HEK293 (cell line): ENCODE measurements around the gene NOB1.

Source experiments
- CTCF ChIA-PET: fragments of 350-600 bp; formaldehyde crosslinking; extraction: SDS; loops from one replicate; lab custom pipeline; 2021; ENCODE audit warnings: antibody characterized with exemption; lab: Yijun Ruan, JAX
- POLR2A ChIA-PET: fragments of 300-600 bp; formaldehyde crosslinking; extraction: SDS; loops from one replicate; lab custom pipeline; 2020; ENCODE audit warnings: antibody characterized with exemption, inconsistent platforms; lab: Yijun Ruan, JAX
- H3K27ac ChIP-seq: fragments of 200-500 bp; sonication (Bioruptor generic); 2 replicates; pipeline ENCODE4 v1.5.1; 2014; ENCODE audit warnings: low read depth, low read length, control low read depth, inconsistent platforms; ENCODE audit errors: extremely low read depth
- H3K36me3 ChIP-seq, 2 experiments: fragments of 200-500 bp in 1 of 2; sonication (Bioruptor generic) in 1 of 2; 1 replicate in 1 of 2; 2 replicates in 1 of 2; pipeline ENCODE4 v1.5.1; 2014 to 2017; ENCODE audit warnings: inconsistent platforms in 2 of 2, low read length in 2 of 2; ENCODE audit not compliant: control insufficient read depth in 2 of 2, insufficient read depth in 1 of 2
- H3K4me1 ChIP-seq: fragments of 200-500 bp; sonication (Bioruptor generic); 2 replicates; pipeline ENCODE4 v1.5.1; 2014; ENCODE audit warnings: mild to moderate bottlenecking, low read length, inconsistent platforms; ENCODE audit not compliant: control insufficient read depth, insufficient read depth
- H3K4me3 ChIP-seq: 2 replicates; pipeline ENCODE4 v1.5.1; 2011; ENCODE audit warnings: low read depth, mild to moderate bottlenecking, control low read depth, low read length, moderate library complexity
- H3K9me3 ChIP-seq: fragments of 200-500 bp; sonication (Bioruptor generic); 2 replicates; pipeline ENCODE4 v1.5.1; 2014; ENCODE audit warnings: low read depth, low read length, inconsistent platforms; ENCODE audit not compliant: control insufficient read depth, insufficient read depth
- EGR2 ChIP-seq: fragments of 450-650 bp; formaldehyde crosslinking; IDR thresholded peaks from 2 replicates; pipeline ENCODE4 v1.5.1; 2016; ENCODE audit warnings: low read depth, missing biosample characterization, missing genetic modification characterization
- KLF10 ChIP-seq: fragments of 450-650 bp; IDR thresholded peaks from 2 replicates; pipeline ENCODE4 v1.5.1; 2018; ENCODE audit warnings: missing biosample characterization, mild to moderate bottlenecking, missing genetic modification characterization
- MEIS1 ChIP-seq: sonication (generic); formaldehyde crosslinking; IDR thresholded peaks from 2 replicates; pipeline ENCODE4 v1.8.1; 2022; ENCODE audit warnings: missing genetic modification reagents, mild to moderate bottlenecking, borderline replicate concordance
- RBAK ChIP-seq: fragments of 450-650 bp; formaldehyde crosslinking; IDR thresholded peaks from 2 replicates; pipeline ENCODE4 v1.5.1; 2016; ENCODE audit warnings: missing biosample characterization, missing genetic modification characterization
- SETDB1 ChIP-seq: IDR thresholded peaks from one replicate; pipeline ENCODE4 v1.6.1; 2017; ENCODE audit warnings: mild to moderate bottlenecking, low read length, moderate library complexity, mixed read lengths; ENCODE audit not compliant: insufficient read length
- TRIM28 ChIP-seq: IDR thresholded peaks from 2 replicates; pipeline ENCODE4 v1.6.1; 2011; ENCODE audit warnings: low read length, control low read depth, borderline replicate concordance
- YY1 ChIP-seq: fragments of 450-650 bp; formaldehyde crosslinking; IDR thresholded peaks from 2 replicates; pipeline ENCODE4 v1.5.1; 2018; ENCODE audit warnings: missing biosample characterization, missing genetic modification characterization
- ZBTB7A ChIP-seq: fragments of 450-650 bp; formaldehyde crosslinking; IDR thresholded peaks from 2 replicates; pipeline ENCODE4 v1.5.1; 2016; ENCODE audit warnings: low read depth, missing biosample characterization, missing genetic modification characterization
- ZBTB8A ChIP-seq: fragments of 450-650 bp; formaldehyde crosslinking; IDR thresholded peaks from 2 replicates; pipeline ENCODE4 v1.5.1; 2016; ENCODE audit warnings: missing biosample characterization, missing genetic modification characterization
- ZNF571 ChIP-seq: fragments of 450-650 bp; formaldehyde crosslinking; IDR thresholded peaks from 2 replicates; pipeline ENCODE4 v1.5.0; 2017; ENCODE audit warnings: missing biosample characterization, missing genetic modification characterization
- ZNF837 ChIP-seq: fragments of 450-650 bp; formaldehyde crosslinking; IDR thresholded peaks from 2 replicates; pipeline ENCODE4 v1.5.1; 2016; ENCODE audit warnings: missing biosample characterization, missing genetic modification characterization
- TF ChIP-seq, protein P1 (sequence below): fragments of 450-650 bp; formaldehyde crosslinking; IDR thresholded peaks from 2 replicates; pipeline ENCODE4 v1.5.1; 2016; ENCODE audit warnings: missing biosample characterization, missing genetic modification characterization, low read depth
- TF ChIP-seq, protein P2 (sequence below): fragments of 450-650 bp; IDR thresholded peaks from 2 replicates; pipeline ENCODE4 v1.5.1; 2018; ENCODE audit warnings: missing biosample characterization, mild to moderate bottlenecking, missing genetic modification characterization
- TF ChIP-seq, protein P3 (sequence below): fragments of 450-650 bp; formaldehyde crosslinking; IDR thresholded peaks from 2 replicates; pipeline ENCODE4 v1.5.1; 2016; ENCODE audit warnings: missing biosample characterization, missing genetic modification characterization
- TF ChIP-seq, protein P4 (sequence below): fragments of 450-650 bp; formaldehyde crosslinking; IDR thresholded peaks from 2 replicates; pipeline ENCODE4 v1.5.1; 2016; ENCODE audit warnings: missing biosample characterization, missing genetic modification characterization
- TF ChIP-seq, protein P5 (sequence below): fragments of 450-650 bp; formaldehyde crosslinking; IDR thresholded peaks from 2 replicates; pipeline ENCODE4 v1.5.1; 2017; ENCODE audit warnings: missing biosample characterization, mild to moderate bottlenecking, missing genetic modification characterization, moderate library complexity
- TF ChIP-seq, protein P6 (sequence below): fragments of 450-650 bp; formaldehyde crosslinking; IDR thresholded peaks from 2 replicates; pipeline ENCODE4 v1.5.1; 2016; ENCODE audit warnings: missing biosample characterization, missing genetic modification characterization
- TF ChIP-seq, protein P7 (sequence below): fragments of 450-650 bp; formaldehyde crosslinking; IDR thresholded peaks from 2 replicates; pipeline ENCODE4 v1.5.1; 2016; ENCODE audit warnings: missing biosample characterization, missing genetic modification characterization, low read depth

The NOB1 gene

DNA sequence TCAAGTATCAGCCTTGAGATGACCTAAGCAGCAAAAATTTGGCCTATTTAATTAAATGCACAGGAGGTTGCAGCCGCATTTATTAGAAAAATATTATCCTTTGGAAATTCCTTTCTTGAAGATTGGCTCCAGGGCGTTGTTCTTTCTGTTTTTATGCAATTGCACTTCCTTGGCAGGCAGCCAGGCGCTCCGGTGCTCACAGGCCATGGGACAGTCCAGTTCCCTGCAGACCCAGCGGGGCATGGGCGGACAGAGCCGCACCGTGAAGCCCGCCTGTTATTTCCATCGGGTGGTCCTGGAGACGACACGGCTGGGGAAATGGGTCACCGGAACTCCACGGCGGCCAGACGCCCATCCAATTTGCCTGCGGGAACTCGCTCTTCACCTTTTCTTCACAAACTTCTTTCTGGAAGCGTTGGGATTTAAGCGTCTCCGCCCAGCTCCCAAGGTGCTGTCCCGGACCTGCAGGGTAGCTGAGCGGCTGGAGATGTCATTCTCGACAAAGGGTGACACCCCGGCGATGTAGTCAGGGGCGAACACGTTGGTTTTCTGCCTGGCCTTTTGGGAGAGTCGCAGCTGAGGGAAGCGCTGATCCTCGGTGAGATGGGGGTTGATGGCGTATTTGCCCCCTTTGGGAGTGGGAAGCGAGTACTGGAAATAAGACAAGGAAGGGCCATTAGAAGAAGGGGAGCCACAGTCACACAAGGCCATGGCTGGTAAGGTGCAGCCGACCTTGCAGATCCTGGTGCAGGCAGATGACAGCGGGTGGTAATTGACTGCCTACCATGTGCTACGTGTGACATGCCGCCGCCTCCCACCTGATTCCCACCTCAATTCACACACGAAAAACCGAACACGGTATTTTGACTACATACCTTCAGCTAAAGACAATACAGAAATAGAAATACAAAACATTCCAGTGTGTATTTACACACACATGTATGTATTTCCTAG lies 12.5 kb downstream of the NOB1 start:
- no peaks in the 10 kb centered on the region for H3K4me1 ChIP-seq
- peak overlapping the region; percentile 1; the same call in 1 of the 2 replicates for H3K27ac ChIP-seq
- H3K9me3 ChIP-seq, result no peaks in the 10 kb centered on the region
- POLR2A ChIA-PET, result interaction anchor here (0.7 to 1.1 kb wide), 2 partner anchors 8 to 12 kb away, joined by 3 to 4 read pairs; partner anchors contain the start of gene NOB1
- H3K4me3 ChIP-seq, result no peak overlapping the region
- peaks cover 34 to 72% of the 10 kb centered on the region in 2 experiments for H3K36me3 ChIP-seq
- TF ChIP-seq MEIS1 (CRISPR knock-in tag), result no peak
- TF ChIP-seq, protein P1, sequence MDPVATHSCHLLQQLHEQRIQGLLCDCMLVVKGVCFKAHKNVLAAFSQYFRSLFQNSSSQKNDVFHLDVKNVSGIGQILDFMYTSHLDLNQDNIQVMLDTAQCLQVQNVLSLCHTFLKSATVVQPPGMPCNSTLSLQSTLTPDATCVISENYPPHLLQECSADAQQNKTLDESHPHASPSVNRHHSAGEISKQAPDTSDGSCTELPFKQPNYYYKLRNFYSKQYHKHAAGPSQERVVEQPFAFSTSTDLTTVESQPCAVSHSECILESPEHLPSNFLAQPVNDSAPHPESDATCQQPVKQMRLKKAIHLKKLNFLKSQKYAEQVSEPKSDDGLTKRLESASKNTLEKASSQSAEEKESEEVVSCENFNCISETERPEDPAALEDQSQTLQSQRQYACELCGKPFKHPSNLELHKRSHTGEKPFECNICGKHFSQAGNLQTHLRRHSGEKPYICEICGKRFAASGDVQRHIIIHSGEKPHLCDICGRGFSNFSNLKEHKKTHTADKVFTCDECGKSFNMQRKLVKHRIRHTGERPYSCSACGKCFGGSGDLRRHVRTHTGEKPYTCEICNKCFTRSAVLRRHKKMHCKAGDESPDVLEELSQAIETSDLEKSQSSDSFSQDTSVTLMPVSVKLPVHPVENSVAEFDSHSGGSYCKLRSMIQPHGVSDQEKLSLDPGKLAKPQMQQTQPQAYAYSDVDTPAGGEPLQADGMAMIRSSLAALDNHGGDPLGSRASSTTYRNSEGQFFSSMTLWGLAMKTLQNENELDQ (tag by site-specific recombination), result no peak
- TF ChIP-seq, protein P2, sequence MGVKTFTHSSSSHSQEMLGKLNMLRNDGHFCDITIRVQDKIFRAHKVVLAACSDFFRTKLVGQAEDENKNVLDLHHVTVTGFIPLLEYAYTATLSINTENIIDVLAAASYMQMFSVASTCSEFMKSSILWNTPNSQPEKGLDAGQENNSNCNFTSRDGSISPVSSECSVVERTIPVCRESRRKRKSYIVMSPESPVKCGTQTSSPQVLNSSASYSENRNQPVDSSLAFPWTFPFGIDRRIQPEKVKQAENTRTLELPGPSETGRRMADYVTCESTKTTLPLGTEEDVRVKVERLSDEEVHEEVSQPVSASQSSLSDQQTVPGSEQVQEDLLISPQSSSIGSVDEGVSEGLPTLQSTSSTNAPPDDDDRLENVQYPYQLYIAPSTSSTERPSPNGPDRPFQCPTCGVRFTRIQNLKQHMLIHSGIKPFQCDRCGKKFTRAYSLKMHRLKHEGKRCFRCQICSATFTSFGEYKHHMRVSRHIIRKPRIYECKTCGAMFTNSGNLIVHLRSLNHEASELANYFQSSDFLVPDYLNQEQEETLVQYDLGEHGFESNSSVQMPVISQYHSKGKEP, result peak; percentile 49; the same call in 1 of the 2 replicates
- no peak for TF ChIP-seq ZBTB8A (tag by site-specific recombination)
- TF ChIP-seq ZBTB7A, result no peak
- TF ChIP-seq, protein P3, sequence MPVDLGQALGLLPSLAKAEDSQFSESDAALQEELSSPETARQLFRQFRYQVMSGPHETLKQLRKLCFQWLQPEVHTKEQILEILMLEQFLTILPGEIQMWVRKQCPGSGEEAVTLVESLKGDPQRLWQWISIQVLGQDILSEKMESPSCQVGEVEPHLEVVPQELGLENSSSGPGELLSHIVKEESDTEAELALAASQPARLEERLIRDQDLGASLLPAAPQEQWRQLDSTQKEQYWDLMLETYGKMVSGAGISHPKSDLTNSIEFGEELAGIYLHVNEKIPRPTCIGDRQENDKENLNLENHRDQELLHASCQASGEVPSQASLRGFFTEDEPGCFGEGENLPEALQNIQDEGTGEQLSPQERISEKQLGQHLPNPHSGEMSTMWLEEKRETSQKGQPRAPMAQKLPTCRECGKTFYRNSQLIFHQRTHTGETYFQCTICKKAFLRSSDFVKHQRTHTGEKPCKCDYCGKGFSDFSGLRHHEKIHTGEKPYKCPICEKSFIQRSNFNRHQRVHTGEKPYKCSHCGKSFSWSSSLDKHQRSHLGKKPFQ (tag by site-specific recombination), result peak; percentile 50; the same call in 1 of the 2 replicates
- TF ChIP-seq, protein P4, sequence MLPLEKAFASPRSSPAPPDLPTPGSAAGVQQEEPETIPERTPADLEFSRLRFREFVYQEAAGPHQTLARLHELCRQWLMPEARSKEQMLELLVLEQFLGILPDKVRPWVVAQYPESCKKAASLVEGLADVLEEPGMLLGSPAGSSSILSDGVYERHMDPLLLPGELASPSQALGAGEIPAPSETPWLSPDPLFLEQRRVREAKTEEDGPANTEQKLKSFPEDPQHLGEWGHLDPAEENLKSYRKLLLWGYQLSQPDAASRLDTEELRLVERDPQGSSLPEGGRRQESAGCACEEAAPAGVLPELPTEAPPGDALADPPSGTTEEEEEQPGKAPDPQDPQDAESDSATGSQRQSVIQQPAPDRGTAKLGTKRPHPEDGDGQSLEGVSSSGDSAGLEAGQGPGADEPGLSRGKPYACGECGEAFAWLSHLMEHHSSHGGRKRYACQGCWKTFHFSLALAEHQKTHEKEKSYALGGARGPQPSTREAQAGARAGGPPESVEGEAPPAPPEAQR, result no peak
- CTCF ChIA-PET, result interaction anchor here (0.7 to 3.5 kb wide), 2 partner anchors 12 to 253 kb away, joined by 3 to 14 read pairs; partner anchors contain the start of gene NOB1

DNA sequence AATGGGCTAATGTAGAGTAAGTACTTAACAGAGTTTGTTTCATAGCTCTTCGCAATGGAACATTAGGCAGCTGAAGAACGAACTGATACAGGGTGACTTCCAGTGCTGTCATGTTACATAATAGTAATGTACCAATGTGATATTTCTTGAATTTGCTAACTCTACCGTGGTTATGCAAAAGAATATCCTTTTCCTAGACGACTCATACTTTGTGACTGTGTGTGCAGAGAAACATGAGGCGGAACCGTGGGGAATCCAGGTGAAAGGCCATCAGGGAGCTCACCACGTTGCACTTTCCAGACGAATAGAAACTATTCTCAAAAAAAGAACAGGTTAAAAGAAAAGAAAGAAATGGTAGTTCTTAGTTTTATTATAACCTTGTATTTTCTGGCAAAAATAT lies 13.2 kb downstream of the NOB1 start:
- CTCF ChIA-PET, result interaction anchor here (0.7 to 3.5 kb wide), 2 partner anchors 13 to 252 kb away, joined by 3 to 14 read pairs; partner anchors contain the start of gene NOB1
- Histone ChIP-seq H3K9me3 (no peaks in the 10 kb centered on the region), H3K36me3 (peaks cover 29 to 65% of the 10 kb centered on the region in 2 experiments), H3K4me1 (no peaks in the 10 kb centered on the region), H3K4me3 (no peak overlapping the region), H3K27ac (0 out of 2 replicates have a peak overlapping the region, but pooled peaks have one; percentile 1)
- POLR2A ChIA-PET, result interaction anchor here (0.7 to 1.1 kb wide), 2 partner anchors 8 to 13 kb away, joined by 3 to 4 read pairs; partner anchors contain the start of gene NOB1
- TF ChIP-seq, protein P5, sequence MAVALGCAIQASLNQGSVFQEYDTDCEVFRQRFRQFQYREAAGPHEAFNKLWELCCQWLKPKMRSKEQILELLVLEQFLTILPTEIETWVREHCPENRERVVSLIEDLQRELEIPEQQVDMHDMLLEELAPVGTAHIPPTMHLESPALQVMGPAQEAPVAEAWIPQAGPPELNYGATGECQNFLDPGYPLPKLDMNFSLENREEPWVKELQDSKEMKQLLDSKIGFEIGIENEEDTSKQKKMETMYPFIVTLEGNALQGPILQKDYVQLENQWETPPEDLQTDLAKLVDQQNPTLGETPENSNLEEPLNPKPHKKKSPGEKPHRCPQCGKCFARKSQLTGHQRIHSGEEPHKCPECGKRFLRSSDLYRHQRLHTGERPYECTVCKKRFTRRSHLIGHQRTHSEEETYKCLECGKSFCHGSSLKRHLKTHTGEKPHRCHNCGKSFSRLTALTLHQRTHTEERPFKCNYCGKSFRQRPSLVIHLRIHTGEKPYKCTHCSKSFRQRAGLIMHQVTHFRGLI (tag by site-specific recombination), result no peak
- TF ChIP-seq, protein P6, sequence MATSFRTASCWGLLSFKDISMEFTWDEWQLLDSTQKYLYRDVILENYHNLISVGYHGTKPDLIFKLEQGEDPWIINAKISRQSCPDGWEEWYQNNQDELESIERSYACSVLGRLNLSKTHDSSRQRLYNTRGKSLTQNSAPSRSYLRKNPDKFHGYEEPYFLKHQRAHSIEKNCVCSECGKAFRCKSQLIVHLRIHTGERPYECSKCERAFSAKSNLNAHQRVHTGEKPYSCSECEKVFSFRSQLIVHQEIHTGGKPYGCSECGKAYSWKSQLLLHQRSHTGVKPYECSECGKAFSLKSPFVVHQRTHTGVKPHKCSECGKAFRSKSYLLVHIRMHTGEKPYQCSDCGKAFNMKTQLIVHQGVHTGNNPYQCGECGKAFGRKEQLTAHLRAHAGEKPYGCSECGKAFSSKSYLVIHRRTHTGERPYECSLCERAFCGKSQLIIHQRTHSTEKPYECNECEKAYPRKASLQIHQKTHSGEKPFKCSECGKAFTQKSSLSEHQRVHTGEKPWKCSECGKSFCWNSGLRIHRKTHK, result no peak
- TF ChIP-seq ZNF571 (tag by site-specific recombination) (no peak), YY1 (tag by site-specific recombination) (no peak), EGR2 (tag by site-specific recombination) (no peak), SETDB1 (no peak), ZNF837 (no peak), TRIM28 (no peak), RBAK (no peak), KLF10 (no peak)
- TF ChIP-seq, protein P7, sequence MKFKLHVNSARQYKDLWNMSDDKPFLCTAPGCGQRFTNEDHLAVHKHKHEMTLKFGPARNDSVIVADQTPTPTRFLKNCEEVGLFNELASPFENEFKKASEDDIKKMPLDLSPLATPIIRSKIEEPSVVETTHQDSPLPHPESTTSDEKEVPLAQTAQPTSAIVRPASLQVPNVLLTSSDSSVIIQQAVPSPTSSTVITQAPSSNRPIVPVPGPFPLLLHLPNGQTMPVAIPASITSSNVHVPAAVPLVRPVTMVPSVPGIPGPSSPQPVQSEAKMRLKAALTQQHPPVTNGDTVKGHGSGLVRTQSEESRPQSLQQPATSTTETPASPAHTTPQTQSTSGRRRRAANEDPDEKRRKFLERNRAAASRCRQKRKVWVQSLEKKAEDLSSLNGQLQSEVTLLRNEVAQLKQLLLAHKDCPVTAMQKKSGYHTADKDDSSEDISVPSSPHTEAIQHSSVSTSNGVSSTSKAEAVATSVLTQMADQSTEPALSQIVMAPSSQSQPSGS (tag by site-specific recombination), result no peak
- TF ChIP-seq, protein P2, result no peak
